Neural cell (in vitro differentiated cells): ENCODE results near the gene PMPCA. TPM values are rescaled to one million over a fixed set of nuclear protein-coding genes. Genes with fewer than 3 reads are reported as not detected.

Experiments
- H2AFZ ChIP-seq: fragments of 200-600, 300-800 bp; sonication (generic), shearing (Covaris generic); 2 replicates; pipeline ENCODE4 v1.6.0; 2014; ENCODE audit warnings: low read depth, mild to moderate bottlenecking, antibody characterized with exemption, low read length, moderate library complexity
- H3F3A ChIP-seq: fragments of 200-600 bp; shearing (Covaris generic); 2 replicates; pipeline ENCODE4 v1.6.1; 2016; ENCODE audit warnings: mild to moderate bottlenecking, moderate library complexity, mixed read lengths, antibody characterized with exemption, low read length; ENCODE audit not compliant: insufficient read depth, poor library complexity, severe bottlenecking
- H3K27ac ChIP-seq: fragments of 200-600, 300-800 bp; sonication (generic), shearing (Covaris generic); 2 replicates; pipeline ENCODE4 v1.5.1; 2014; ENCODE audit warnings: mild to moderate bottlenecking, low read length, moderate library complexity
- H3K27me3 ChIP-seq: fragments of 300-800, 200-600 bp; sonication (generic), shearing (Covaris generic); 2 replicates; pipeline ENCODE4 v1.6.0; 2014; ENCODE audit warnings: mild to moderate bottlenecking, low read depth, low read length, moderate library complexity; ENCODE audit not compliant: insufficient read depth
- H3K36me3 ChIP-seq: fragments of 300-800, 200-600 bp; sonication (generic), shearing (Covaris generic); 2 replicates; pipeline ENCODE4 v1.5.1; 2014; ENCODE audit warnings: mild to moderate bottlenecking, antibody characterized with exemption, low read length, moderate library complexity; ENCODE audit not compliant: insufficient read depth
- H3K4me2 ChIP-seq: fragments of 300-800, 200-600 bp; sonication (generic), shearing (Covaris generic); 2 replicates; pipeline ENCODE4 v1.6.0; 2014; ENCODE audit warnings: mild to moderate bottlenecking, low read length
- H3K4me3 ChIP-seq: fragments of 300-800, 200-600 bp; sonication (generic), shearing (Covaris generic); 2 replicates; pipeline ENCODE4 v1.5.1; 2014; ENCODE audit warnings: mild to moderate bottlenecking, low read length, moderate library complexity
- H3K79me2 ChIP-seq: fragments of 200-600 bp; shearing (Covaris generic); replicated peaks from 2 replicates; pipeline ENCODE4 v1.6.0; 2014; ENCODE audit warnings: mild to moderate bottlenecking, low read length, moderate library complexity; ENCODE audit not compliant: insufficient read depth
- H3K9ac ChIP-seq: fragments of 300-800, 200-600 bp; sonication (generic), shearing (Covaris generic); 2 replicates; pipeline ENCODE4 v1.6.1; 2016; ENCODE audit warnings: mild to moderate bottlenecking, low read length, mixed read lengths
- H3K9me2 ChIP-seq: fragments of 200-600 bp; shearing (Covaris generic); 2 replicates; pipeline ENCODE4 v1.6.1; 2016; ENCODE audit warnings: mild to moderate bottlenecking, low read length, mixed read lengths; ENCODE audit not compliant: insufficient read depth
- H3K9me3 ChIP-seq: fragments of 200-600, 300-800 bp; sonication (generic), shearing (Covaris generic); 2 replicates; pipeline ENCODE4 v1.6.1; 2016; ENCODE audit warnings: mild to moderate bottlenecking, mixed run types, low read length, moderate library complexity, mixed read lengths
- H4K20me1 ChIP-seq: fragments of 200-600 bp; shearing (Covaris generic); 2 replicates; pipeline ENCODE4 v1.6.1; 2016; ENCODE audit warnings: mild to moderate bottlenecking, mixed run types; ENCODE audit not compliant: insufficient read depth
- EZH2 ChIP-seq: fragments of 200-600, 300-800 bp; shearing (Covaris generic), sonication (generic); IDR thresholded peaks from 2 replicates; pipeline ENCODE4 v1.6.1; 2014; ENCODE audit warnings: antibody characterized with exemption, low read length, borderline replicate concordance, mild to moderate bottlenecking; ENCODE audit not compliant: insufficient read depth, poor library complexity, severe bottlenecking
- RAD21 ChIP-seq: fragments of 450-650 bp; conservative IDR thresholded peaks from 2 replicates; pipeline ENCODE4 v1.6.1; 2014; ENCODE audit warnings: antibody characterized with exemption, mild to moderate bottlenecking, moderate library complexity
- TAF1 ChIP-seq: IDR thresholded peaks from 2 replicates; pipeline ENCODE4 v1.6.1; 2012; ENCODE audit warnings: low read depth
- polyA plus RNA-seq: library from polyadenylated mRNA; depleted of rRNA; stranded (reverse); fragments of >200 nt; gene quantifications from 2 replicates; pipeline ENCODE4 v1.2.3, GENCODE V29; 2014
- TF ChIP-seq, protein P1 (sequence below): fragments of 450-650 bp; IDR thresholded peaks from 2 replicates; pipeline ENCODE4 v1.5.1; 2014; ENCODE audit warnings: antibody characterized with exemption, mild to moderate bottlenecking, moderate library complexity; ENCODE audit not compliant: poor library complexity, severe bottlenecking

Gene PMPCA
- polyA plus RNA-seq, 1 donor from 2014 or later, result 61.3 TPM

DNA sequence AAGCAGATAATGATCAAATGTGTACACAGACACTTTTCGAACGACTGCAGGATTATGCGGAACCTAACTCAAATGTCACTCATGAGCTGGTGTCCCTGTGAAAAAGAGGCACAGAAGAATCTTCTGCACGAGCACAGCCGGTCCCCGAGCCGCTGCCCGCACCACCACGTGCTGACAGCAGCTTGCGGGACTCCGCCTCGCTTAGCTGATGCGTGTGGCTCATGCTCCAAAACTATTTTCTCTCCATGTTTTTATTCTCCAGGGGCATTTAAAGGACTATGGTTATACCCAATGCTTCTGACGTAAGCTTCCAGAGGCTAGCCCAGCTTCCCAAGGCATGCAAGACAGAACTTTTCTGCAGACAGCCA is 62.9 kb downstream of the PMPCA start:
- Histone ChIP-seq H3K9me2 (no peaks in the 10 kb centered on the region), H2AFZ (no peak overlapping the region), H3K79me2 (peaks cover 21% of the 10 kb centered on the region), H3K27ac (no peak overlapping the region), H3K27me3 (no peaks in the 10 kb centered on the region), H3K4me2 (no peak overlapping the region), H3K4me3 (no peak overlapping the region), H3F3A (no peaks in the 10 kb centered on the region), H4K20me1 (peaks cover 7% of the 10 kb centered on the region), H3K9ac (no peak overlapping the region), H3K36me3 (no peaks in the 10 kb centered on the region), H3K9me3 (no peaks in the 10 kb centered on the region)
- no peak for TF ChIP-seq TAF1
- no peak for TF ChIP-seq EZH2
- TF ChIP-seq RAD21, result no peak
- TF ChIP-seq, protein P1, sequence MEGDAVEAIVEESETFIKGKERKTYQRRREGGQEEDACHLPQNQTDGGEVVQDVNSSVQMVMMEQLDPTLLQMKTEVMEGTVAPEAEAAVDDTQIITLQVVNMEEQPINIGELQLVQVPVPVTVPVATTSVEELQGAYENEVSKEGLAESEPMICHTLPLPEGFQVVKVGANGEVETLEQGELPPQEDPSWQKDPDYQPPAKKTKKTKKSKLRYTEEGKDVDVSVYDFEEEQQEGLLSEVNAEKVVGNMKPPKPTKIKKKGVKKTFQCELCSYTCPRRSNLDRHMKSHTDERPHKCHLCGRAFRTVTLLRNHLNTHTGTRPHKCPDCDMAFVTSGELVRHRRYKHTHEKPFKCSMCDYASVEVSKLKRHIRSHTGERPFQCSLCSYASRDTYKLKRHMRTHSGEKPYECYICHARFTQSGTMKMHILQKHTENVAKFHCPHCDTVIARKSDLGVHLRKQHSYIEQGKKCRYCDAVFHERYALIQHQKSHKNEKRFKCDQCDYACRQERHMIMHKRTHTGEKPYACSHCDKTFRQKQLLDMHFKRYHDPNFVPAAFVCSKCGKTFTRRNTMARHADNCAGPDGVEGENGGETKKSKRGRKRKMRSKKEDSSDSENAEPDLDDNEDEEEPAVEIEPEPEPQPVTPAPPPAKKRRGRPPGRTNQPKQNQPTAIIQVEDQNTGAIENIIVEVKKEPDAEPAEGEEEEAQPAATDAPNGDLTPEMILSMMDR, result no peak

Other genes with a start within 250 kb of the PMPCA start
- gene LHX3, start 205.5 kb upstream of the PMPCA start, polyA plus RNA-seq, result not detected in 2 replicates
- gene QSOX2, start 164.8 kb upstream of the PMPCA start, polyA plus RNA-seq, result 20.7 and 25.1 TPM in 2 replicates
- gene CCDC187, start 106.6 kb upstream of the PMPCA start, polyA plus RNA-seq, result not detected in 2 replicates
- gene GPSM1, start 83.1 kb upstream of the PMPCA start, polyA plus RNA-seq, result 117 and 148 TPM in 2 replicates
- 23.6 and 36.6 TPM in 2 replicates for gene DNLZ, start 46.9 kb upstream of the PMPCA start, polyA plus RNA-seq
- gene CARD9, start 37.0 kb upstream of the PMPCA start, polyA plus RNA-seq, result 0.52 and 0.77 TPM in 2 replicates
- gene SNAPC4, start 10.5 kb upstream of the PMPCA start, polyA plus RNA-seq, result 6.8 and 12.9 TPM in 2 replicates
- gene ENTR1, start within 50 bp of the PMPCA start, polyA plus RNA-seq, result 63.7 and 72.1 TPM in 2 replicates
- gene INPP5E, start 29.2 kb downstream of the PMPCA start, polyA plus RNA-seq, result 17.9 and 24.0 TPM in 2 replicates
- 15.4 and 21.8 TPM in 2 replicates for gene SEC16A, start 72.4 kb downstream of the PMPCA start, polyA plus RNA-seq
- 0.15 and 0.32 TPM in 2 replicates for gene NOTCH1, start 135.4 kb downstream of the PMPCA start, polyA plus RNA-seq